ENCODE results near the gene PHC2.
A peak's percentile ranks its signal among the peaks of the same experiment; 100 is the strongest.

Gene PHC2

DNA sequence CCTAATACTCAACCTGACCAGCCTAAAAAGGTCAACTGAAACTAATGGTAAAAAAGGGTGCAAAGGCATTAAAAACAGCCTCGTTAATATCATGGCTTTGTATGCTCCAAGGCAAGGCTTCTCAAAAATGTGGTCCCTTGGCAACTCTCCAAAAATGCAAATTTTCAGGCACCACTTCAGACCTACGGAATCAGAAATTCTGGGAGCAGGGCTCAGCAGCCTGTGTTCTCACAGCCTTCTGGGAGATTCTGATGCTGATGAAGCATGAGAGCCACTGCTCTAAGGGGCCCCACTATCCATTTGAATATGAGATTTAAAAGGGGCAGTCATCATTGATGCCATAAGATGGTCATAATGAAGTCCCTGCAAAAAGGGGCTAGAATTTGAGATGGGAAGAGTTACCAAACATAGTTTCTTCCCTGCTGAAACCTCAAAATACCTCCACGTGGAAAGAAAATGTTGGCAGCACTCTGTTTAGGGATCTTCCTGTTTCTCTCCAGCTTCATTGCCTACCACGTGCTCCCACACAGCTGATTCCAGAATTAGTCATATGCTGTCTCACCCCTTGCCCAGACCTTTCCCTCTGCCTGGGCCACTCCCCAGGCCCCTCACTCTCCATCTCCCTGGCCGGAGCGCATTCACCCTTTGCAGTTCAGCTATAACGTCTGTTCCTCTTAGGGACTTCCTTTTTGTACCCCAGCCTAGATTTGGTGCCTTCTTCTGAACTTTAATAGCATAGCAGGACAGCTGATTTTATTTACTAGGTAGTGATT lies 46.7 kb downstream of the PHC2 start:
- DNase-seq, result no peak

DNA sequence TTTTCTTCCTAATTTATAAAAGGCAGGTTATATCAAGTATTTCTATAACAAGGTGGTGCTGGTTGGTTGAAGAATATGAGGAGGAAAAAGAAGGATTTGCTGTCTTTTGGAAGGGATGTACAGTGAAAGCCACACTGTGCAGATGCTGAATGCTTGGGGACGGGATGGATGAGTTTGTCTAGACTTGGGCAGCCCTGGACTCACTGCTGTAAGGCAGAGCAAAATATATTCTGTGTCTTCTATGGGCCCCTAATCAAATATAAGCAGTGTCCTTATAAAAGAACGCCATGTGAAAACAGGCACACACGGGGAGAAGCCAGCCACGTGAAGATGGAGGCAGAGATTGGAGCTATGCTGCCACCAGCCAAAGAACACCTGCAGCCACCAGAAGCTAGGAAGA lies 47.4 kb downstream of the PHC2 start:
- DNase-seq, result no peak

DNA sequence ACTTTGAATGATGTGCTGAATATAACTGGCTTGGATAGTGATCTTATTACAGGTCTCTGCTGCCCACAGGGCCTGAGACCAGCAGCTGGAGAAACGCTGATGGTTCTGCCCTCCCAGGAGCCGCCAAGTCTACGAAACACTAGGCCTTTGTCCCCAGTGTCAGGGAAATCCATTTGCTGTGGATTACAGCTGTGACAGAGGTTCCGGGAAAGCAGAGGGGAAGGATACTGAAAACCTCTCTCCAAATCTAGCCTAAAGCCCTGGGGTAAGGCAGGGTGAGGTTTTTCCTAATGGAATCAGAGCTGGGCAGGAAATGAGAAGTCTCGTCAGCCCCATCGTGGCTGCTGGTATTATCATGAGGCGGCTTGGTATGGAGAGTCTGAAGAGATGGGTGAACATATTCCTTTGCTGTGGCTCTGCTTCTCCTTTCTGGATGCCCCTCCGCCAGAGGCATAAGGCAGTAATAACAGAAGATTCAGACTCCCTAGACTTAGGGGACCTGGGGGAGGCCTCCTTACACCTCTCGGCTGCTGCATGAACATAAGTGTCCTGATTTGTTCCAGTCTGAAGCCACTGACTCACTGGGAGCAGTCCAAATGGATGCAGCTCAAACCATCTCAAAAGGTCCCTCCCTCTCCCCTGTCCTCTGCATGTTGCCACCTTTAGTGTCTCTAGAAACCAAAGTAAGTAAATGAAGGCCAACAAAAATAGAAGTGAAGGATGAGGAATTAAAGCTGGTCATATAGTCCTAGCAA lies 48.1 kb downstream of the PHC2 start:
- no peak for DNase-seq

DNA sequence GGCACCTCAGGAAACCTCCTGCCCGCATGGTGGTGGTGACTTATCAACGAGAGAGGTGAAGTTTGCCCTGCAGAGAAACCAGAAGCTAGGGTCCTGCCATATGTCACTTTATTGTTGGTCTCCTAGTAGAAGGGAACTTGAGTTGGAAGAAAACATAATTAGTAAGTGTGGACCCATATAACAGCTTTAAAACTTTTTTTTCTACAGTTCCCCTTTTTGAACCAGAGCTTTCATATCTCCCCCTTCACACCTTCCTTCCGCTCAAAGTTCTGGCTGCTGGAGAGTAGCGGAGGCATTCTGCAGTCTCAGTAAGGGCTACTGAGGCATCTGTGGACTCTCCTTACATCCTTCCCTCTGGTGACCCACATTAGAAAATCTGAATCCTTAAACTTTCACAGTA lies 48.9 kb downstream of the PHC2 start:
- no peak for DNase-seq

DNA sequence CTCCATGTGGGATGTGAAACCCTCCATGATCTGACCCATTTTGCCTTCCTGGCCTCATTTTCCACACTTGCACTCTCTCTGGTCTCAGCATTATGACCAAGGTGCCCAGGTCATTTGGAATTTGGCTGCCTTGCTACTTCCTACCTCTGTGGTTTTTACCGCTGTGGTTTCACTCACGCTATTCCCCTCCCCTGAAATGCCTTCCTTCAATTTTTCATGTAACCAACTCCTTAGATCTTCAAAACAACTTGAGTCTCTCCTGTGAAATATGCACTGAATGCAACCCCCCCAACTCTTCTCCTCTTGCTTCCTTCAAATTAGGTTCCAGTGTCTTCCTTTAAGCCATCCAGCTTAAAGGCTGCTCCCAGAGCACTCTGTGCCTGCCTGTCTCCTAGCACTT lies 50.1 kb downstream of the PHC2 start:
- no peak for DNase-seq

DNA sequence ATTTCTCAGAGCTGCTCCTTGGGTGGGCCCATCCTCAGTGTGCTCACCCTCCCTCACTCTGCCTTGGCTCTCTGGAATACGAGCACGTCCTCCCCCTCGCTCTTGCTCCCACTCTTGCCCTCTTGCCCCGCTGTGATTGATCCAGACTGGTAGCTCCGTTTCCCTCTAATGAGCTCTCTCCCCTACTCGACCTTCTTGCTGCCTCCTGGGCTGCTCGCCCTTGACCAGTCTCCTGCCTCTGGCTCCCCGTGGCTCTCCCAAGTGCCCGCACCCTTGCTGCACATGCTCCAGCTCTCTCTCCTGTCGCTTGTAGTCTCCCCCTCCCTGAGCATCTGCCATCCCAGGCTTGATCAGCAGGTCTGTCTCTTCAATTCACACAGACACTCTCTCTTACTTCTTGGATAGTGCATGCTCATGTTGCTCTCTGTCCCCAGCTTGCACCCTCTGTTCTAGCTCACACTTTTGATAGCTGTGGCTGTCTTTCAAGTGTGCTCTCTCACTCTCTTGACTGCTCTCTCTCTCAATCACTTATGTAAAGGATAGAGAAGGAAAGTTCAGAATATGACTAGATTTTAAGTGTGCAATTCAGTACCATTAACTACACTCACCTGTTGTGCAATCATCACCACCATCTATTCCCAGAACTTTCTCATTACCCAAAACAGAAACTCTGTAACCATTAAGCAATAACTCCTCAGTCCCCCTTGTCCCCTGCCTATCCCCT lies 51.1 kb downstream of the PHC2 start:
- DNase-seq, result no peak

DNA sequence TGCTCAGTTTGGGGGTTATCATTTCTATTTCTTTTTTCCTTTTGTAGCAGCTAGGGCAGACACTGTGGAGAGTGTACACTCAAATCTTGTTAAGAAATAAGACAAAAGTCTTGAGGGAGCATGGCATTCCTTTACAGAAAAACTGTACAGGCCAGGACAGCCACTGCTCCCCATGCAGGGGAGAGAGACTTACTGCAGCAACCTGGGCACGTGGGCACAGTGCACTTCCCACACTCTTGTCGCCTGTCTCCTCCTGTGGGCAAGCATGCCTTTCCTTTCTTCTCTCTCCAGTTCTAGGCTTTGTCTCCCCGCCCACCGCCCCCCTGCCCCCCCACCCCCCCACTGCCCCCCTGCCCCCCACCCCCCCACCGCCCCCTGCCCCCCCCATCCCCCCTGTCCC lies 51.9 kb downstream of the PHC2 start:
- DNase-seq, result no peak

DNA sequence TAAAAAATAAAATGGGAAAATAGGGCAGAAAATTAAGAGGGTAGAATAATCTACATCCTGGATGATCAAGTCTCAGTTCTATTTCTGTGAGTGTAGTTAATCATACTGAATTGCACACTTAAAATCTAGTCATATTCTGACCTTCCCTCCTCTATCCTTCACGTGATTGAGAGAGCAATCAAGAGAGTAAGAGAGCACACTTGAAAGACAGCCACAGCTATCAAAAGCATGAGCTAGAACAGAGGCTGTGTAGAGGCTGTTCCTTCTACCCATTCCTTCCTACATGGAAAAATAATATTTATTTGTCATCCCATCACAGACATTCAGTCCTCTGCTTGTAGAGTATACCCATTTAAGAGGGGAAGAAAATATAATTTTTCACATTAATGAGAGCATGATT lies 52.4 kb downstream of the PHC2 start:
- DNase-seq, result no peak

DNA sequence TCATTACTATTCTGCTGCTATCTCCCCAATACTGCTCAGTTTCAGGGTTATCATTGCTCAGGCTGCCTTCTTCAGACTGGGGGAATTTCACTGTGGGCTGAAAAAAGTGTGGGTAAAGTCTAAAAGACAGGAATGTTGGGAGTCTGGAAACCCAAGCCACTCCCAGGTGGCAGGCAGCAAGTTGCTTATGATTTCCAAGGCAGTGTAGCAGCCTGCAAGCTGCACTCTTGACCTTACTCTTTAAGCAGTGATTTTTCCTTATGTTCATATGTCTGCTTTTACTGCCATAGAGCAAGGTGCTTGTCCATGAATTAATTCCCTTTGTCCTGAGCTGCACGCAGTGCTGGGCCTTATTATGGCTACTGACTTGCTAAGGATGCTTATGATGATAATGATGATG lies 53.1 kb downstream of the PHC2 start:
- no peak for DNase-seq

DNA sequence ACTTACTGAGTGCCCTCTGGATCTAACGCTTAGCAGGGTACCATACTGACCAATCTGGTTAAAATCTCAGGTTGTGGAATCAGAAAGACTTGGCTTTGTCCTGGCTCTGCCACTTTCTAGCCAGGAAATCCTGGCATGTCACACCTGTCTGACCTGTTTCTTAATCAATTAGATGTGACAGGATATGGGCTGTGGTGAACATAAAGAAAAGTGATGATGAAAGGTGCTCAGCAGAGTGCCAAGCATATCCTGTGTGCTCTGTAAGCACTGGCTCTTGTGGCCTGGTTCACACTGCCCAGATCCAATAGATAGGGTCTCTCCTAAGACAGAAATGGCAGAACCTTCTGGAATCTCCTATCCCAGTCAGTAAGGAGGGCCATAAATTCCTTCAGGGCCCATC lies 53.9 kb downstream of the PHC2 start:
- peak in 1 of 2 donors; percentile 16 for DNase-seq

DNA sequence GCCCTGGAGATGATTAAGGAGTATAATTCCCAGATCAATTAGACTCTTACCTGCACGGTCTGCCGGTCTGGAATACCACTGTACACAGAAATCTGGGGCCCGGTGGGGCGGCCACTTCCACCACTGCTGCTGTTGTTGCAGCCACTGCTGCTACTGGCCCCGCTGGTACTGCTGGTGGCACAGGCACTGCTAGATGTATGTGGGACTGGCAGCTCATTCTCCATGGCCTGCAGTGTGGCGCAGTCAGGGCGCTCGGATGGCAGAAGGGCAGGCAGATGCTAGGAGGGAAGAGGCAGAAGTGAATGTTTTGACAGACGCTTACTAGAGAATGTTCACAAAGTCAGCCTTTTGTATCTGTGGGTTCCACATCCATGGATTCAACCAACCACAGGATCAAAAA lies 55.6 kb downstream of the PHC2 start:
- no peak for DNase-seq

DNA sequence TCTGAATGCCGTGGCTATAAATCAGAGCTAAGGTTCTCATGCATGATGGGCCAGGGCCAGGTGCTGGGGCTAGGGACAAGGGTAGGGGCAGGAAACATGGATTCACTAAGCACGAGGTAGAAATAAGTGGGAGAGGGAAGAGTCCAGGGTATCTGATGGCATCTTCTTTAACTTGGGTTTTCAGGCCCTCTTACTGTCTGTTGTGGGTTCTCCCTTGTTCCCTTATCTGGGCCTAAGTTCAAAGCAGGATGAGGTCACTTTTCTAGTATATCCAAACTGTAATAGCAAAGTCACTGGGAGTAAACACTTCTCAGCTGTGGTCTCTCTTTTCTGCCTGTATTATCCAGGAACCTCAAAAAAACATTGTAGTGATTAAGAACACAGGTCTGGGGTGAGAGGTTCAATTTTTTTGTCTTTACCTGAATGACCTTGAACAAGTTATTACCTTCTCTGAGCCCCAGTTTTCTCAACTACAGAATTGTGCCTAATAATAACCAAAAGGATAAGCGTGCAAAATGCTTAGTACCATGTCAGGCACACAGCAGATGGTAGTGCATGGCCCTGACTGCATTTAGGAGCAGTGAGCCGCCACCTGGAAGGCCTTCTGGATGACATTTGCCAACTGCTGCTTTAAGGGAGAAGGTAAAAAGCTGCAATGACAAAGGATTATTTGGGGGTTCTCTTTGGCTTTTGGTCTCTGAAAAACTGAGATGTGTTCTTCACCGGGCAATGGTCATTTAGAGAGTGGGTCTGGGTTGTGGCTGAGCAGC lies 56.4 kb downstream of the PHC2 start:
- no peak for DNase-seq

DNA sequence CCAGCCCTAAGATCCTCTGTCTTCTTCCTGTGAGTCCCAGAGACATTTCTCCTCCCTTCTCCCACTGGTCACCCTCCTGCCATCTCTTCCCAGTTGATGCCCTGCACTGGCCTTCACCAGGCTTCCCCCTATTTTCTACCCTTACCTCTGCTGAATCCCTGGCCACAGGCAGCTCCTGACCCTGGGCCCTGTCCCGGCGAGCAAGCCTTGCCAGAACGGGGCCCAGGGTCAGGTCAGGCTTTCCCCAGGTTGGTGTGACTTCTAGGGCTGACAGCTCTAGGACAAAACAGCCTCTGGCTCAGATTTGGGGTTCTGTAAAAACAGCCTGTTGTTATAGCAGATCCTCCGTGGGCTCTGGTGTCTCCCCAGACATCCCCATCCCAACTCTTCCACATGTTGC lies 57.3 kb downstream of the PHC2 start:
- no peak for DNase-seq

DNA sequence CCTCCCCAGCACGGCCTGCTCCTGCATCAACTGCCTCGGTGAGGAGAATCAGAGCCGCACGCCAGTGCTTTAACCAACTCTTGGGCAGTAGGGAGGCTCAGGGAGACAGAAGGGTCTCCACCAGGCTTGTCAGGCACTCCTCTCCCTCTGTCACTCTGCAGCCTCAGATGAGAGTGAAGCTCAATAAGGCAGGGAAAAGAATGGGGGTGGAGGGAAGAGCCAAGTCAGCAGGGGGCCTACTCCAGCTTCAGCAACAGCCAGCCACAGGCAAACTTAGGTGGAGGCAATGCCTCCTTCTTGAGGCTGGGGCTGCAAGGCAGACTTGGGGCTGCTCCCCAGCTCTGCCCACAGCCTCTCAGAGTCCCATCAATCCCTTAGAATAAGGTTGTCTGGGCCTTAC lies 58.2 kb downstream of the PHC2 start:
- no peak for DNase-seq

DNA sequence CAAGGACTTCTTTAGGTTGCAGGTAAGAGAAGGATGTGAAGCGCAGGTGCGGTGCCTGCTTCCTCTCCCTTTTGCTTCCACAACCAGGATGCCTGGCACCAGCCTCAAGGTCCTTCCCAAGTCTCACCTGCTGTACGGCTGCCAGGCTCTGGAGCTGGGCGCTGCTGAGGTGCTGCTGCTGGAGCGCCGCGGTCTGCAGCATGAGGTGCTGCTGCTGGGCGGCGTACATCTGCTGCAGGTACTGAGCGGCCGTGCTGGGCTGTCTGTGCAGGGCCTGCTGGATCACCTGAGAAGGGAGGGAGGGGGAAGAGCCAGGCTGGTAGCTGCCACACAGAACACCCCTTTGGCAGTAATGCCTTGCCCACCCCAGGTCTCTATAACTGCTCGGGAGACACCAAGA lies 58.7 kb downstream of the PHC2 start:
- DNase-seq, result no peak

DNA sequence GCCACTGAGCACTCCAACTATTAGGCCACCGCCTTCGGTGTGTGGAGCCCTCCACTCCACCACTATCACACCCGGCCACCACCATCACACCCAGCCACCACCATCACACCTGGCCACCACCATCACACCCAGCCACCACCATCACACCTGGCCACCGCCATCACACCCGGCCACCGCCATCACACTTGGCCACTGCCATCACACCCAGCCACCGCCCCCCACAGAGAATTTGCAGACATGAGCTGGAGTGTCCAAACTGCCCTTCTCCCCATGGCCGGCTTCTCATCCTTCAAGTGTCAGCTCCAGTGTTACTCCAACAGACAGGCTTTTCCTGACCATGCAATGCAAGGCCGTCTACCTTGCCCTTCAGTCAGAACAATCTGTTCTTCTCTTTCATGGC lies 59.6 kb downstream of the PHC2 start:
- DNase-seq, result no peak

DNA sequence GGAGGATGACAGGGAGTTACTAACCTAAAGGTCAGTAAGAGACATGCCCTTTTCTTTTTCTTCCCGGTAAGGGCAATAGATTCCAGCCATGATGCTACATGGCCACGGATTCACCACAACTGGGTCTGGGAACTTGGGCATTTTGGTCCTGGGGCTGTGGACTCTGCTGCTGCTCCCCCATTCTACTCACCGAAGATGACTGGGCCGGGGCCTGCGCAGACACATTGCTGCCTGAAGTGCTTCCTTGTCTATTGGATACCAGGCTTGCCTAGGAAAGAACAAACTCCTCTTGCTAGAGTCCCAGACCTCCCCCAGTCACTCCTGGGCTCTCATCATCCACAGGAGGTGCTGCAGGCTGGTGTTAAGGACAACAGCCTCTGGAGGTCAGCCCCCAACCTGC lies 60.1 kb downstream of the PHC2 start:
- no peak for DNase-seq

DNA sequence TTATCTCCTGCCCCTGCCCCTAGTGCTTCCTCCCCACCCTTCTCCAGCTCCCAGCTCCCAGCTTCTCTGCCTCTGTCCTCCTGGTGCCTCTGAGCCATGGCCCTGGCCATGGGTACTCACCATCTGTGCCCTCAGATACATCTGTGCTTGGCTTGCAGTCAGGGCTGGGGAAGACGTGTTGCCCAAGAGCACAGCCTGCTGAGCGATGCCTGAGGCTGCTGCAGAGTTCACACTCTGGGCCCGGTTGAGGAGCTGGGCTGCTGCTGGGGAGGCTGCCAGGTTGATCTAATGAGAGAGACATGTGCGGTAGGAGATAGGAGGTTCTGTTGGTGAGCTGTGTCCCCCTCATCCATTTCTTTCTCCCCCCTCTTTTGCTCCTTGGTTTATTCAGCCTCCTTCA lies 60.6 kb downstream of the PHC2 start:
- no peak for DNase-seq

DNA sequence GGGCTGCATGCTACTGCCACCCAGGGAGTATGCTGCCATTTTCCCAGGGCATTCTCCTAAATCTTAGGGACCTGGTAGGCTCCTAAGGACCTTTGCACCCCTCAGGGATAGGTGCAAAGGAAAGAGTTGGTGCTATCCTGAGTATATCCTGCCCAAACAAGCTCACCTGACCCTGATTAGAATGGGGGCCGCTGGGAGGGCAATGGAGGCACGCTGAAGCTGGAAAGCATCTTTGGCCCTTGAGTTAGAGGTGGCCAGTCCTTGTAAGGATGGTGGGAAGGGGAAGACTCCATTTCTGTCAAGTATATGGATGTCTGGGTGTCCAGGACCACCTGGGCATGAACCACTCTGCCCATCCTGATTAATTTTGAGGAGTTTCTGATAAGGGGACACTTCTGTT lies 61.1 kb downstream of the PHC2 start:
- DNase-seq, result no peak

DNA sequence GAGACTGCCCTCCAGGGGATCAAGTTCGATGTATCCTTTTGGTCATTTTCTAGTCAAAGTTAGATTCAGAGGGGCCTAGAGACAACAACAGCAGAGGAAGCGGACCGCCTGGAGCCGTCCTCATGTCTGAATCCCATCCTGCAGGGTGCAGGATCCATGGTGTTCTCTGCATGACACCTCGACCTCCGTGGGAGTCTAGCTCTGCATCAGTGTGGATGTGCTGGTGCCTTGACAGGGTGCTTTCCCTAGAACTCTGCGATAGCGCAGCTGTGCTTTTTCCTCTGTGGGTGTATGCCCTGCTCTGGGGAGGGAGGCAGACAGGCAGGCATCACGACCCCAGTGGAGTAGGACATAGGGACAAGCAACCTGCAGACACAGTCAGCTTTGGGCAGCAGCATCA lies 61.8 kb downstream of the PHC2 start:
- no peak for DNase-seq

DNA sequence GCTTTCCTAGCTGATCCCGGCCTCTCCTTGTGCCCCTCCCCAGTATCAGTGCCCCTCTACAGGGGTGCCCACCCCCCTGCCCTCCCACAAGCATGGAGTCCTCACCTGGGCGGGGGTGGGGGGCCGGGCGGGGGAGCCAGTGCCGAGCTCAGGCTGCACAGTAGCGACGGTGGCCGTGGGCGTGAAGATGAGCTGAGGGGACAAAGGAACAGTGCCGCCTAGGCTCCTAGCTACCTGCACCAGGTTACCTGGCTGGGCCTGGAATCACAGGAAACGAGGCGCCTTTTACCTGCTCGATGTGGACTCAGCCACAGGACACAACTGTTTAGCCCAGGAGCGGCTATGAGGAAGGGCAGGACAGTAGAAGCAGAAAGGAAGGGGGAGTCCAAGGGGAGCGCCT lies 62.5 kb downstream of the PHC2 start:
- no peak for DNase-seq

DNA sequence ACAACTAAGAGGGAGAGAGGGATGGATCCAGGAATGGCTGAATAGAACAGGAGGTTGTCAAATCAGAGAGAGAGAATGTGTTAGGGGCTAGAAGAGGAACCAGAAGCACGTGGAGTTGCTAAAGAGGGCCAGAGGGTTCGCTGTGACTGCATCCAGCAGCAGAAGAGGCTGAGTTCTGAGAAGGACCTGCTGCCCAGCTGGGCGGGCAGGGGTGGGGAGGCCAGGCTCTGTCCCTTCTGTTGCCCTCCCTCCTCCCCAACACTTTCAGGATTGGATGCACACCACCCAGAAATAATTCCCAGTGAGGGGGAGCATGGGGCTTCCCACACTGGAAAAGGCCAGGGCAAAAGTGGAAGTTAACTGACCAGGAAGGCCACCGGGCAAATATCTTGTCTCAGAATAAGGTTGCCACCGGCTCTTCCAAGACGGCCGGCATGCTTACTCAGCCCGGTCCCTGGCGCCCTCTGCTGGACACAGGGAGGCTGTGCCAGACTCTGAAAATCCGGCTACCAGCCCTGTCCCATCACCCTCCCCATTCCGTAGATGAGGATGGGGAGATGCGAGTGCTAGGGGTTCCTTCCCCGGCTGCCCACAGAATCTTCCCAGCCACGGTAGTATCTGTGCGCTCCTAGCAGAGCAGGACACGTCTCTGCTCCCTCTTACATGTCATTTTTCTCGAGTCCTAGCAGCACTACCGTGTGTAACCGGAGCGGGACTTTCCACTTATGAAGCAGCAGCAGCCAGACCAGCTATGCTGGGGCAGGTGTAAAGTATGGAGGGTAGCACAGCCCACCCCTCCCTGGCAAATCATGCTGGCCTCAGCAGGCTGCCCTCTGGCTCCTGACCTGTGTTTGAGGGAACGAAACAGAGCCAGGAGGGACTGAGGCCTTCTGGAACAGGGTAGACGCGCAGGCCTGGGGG lies 63.1 kb downstream of the PHC2 start:
- DNase-seq, result peak; percentile 81 to 84
